Hepatocyte (in vitro differentiated cells): ENCODE measurements around the gene NR3C2. TPM values are rescaled to one million over a fixed set of nuclear protein-coding genes. Genes with fewer than 3 reads are reported as not detected.

Source experiments
- DNase-seq: peaks from one replicate; pipeline ENCODE4 v3.0.0-alpha.2; 2016; ENCODE audit warnings: low spot score
- H2AFZ ChIP-seq: fragments of 200-600 bp; sonication (generic); 2 replicates; pipeline ENCODE4 v1.6.0; 2016; ENCODE audit warnings: antibody characterized with exemption, mild to moderate bottlenecking
- H3K27ac ChIP-seq: fragments of 200-600 bp; sonication (generic); 2 replicates; pipeline ENCODE4 v1.5.1; 2016; ENCODE audit warnings: mild to moderate bottlenecking
- H3K27me3 ChIP-seq: fragments of 200-600 bp; sonication (generic); 2 replicates; pipeline ENCODE4 v1.6.1; 2016
- H3K36me3 ChIP-seq: fragments of 200-600 bp; sonication (generic); replicated peaks from 2 replicates; pipeline ENCODE4 v1.5.1; 2016; ENCODE audit warnings: low read depth; ENCODE audit not compliant: insufficient read depth
- H3K4me1 ChIP-seq: fragments of 200-600 bp; sonication (generic); 2 replicates; pipeline ENCODE4 v1.5.1; 2016; ENCODE audit warnings: mild to moderate bottlenecking, moderate library complexity; ENCODE audit not compliant: insufficient read depth
- H3K4me2 ChIP-seq: fragments of 200-600 bp; sonication (generic); 2 replicates; pipeline ENCODE4 v1.6.0; 2016
- H3K4me3 ChIP-seq: fragments of 200-600 bp; sonication (generic); 2 replicates; pipeline ENCODE4 v1.5.1; 2016; ENCODE audit warnings: mild to moderate bottlenecking
- H3K79me2 ChIP-seq: fragments of 200-600 bp; sonication (generic); 2 replicates; pipeline ENCODE4 v1.6.0; 2017; ENCODE audit warnings: mild to moderate bottlenecking
- H3K9me2 ChIP-seq: fragments of 200-600 bp; sonication (generic); replicated peaks from 2 replicates; pipeline ENCODE4 v1.6.0; 2017; ENCODE audit warnings: mild to moderate bottlenecking; ENCODE audit not compliant: insufficient read depth
- H3K9me3 ChIP-seq: fragments of 200-600 bp; sonication (generic); 2 replicates; pipeline ENCODE4 v1.5.1; 2016; ENCODE audit warnings: low read depth, mild to moderate bottlenecking
- H4K20me1 ChIP-seq: fragments of 200-600 bp; sonication (generic); 2 replicates; pipeline ENCODE4 v1.6.0; 2016; ENCODE audit warnings: mild to moderate bottlenecking; ENCODE audit not compliant: insufficient read depth, poor library complexity, severe bottlenecking
- CTCF ChIP-seq: fragments of 200-600 bp; sonication (generic); IDR thresholded peaks from 2 replicates; pipeline ENCODE4 v1.5.1; 2016; ENCODE audit warnings: antibody characterized with exemption, mild to moderate bottlenecking; ENCODE audit not compliant: poor library complexity
- EZH2 ChIP-seq: fragments of 200-600 bp; sonication (generic); IDR thresholded peaks from 2 replicates; pipeline ENCODE4 v1.6.1; 2016; ENCODE audit warnings: antibody characterized with exemption, mild to moderate bottlenecking, borderline replicate concordance
- EZH2phosphoT487 ChIP-seq: fragments of 200-600 bp; sonication (generic); IDR thresholded peaks from one replicate; pipeline ENCODE4 v1.6.1; 2018; ENCODE audit warnings: antibody characterized with exemption, mild to moderate bottlenecking, low read depth, moderate library complexity; ENCODE audit not compliant: unreplicated experiment, severe bottlenecking
- WGBS: methylation state at CpG from one replicate; pipeline ENCODE4 v1.1.6; 2016; ENCODE audit warnings: low lambda C conversion rate; ENCODE audit errors: missing lambda C conversion rate; 5-methylcytosine and 5-hydroxymethylcytosine counted together
- polyA plus RNA-seq: library from polyadenylated mRNA; unstranded; fragments of >200 nt; fragmentation: Nextera tagmentation; extraction: Ambion mirVana; gene quantifications from 2 replicates; pipeline ENCODE4 v1.2.1, GENCODE V29; 2016
- total RNA-seq: library from RNA; depleted of rRNA; stranded (reverse); fragments of >200 nt; gene quantifications from 2 replicates; pipeline ENCODE4 v1.2.3, GENCODE V29; 2014

NR3C2 gene
- total and polyA plus RNA-seq, 2 experiments from 2014 or later, result 2.3 to 7.1 TPM

DNA sequence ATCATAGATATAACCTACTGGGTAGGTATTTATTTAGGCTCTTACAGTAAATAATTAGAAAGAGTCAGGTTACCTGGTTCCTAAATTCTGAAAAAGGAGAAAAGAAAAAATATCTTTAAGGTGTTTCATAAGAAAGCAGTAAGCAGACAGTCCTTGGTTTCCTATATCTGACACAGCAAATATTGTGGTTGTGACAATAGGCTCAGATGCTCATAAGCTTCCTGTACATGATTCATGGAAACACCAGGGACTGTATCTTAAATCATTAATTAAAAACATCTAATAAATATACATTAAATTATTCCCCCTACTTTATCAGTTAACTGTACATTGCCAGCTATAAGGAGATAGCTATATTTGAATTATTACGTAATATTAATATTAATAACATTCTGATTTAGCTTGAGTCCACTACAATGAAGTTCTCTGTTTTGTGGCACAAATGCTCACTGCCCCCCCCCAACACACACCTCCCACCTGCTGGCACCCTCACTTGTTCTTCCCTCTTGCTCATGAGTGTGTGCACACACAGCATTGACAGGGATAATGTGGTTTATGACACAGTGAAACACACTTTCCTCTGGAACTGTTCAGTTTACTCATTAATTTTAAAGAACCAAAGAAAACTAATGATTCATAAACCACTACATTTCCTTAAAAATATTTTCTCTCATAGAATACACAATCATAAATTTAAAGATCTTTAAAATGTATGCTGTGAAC is 187.4 kb downstream of the NR3C2 start:
- Histone ChIP-seq H3K36me3 (no peaks in the 10 kb centered on the region), H3K4me2 (no peak overlapping the region), H3K4me1 (no peaks in the 10 kb centered on the region), H3K27me3 (no peaks in the 10 kb centered on the region), H3K4me3 (no peak overlapping the region), H3K9me3 (no peaks in the 10 kb centered on the region), H3K79me2 (no peaks in the 10 kb centered on the region), H3K27ac (no peak overlapping the region), H3K9me2 (no peaks in the 10 kb centered on the region), H4K20me1 (no peaks in the 10 kb centered on the region), H2AFZ (no peak overlapping the region)
- no peak for TF ChIP-seq EZH2phosphoT487
- no peak for TF ChIP-seq EZH2
- no peak for TF ChIP-seq CTCF
- WGBS, result 96% methylated on average over 1 of the region's 1 CpG
- DNase-seq, result no peak

GRCh38 chr4:148253768-148254167 is 188.4 kb downstream of the NR3C2 start:
- no peak overlapping the region for H3K4me2 ChIP-seq
- H3K4me3 ChIP-seq, result no peak overlapping the region
- TF ChIP-seq EZH2phosphoT487 (no peak), CTCF (no peak), EZH2 (no peak)
- no peak overlapping the region for H2AFZ ChIP-seq
- H4K20me1 ChIP-seq, result no peaks in the 10 kb centered on the region
- no peaks in the 10 kb centered on the region for H3K27me3 ChIP-seq
- 49% methylated on average over 4 of the region's 4 CpGs for WGBS
- no peaks in the 10 kb centered on the region for H3K4me1 ChIP-seq
- H3K79me2 ChIP-seq, result no peaks in the 10 kb centered on the region
- H3K9me2 ChIP-seq, result no peaks in the 10 kb centered on the region
- no peaks in the 10 kb centered on the region for H3K36me3 ChIP-seq
- peak; percentile 27 for DNase-seq
- no peaks in the 10 kb centered on the region for H3K9me3 ChIP-seq
- no peak overlapping the region for H3K27ac ChIP-seq

- no peaks in the 10 kb centered on the region for H3K36me3 ChIP-seq
- no peak overlapping the region for H3K27ac ChIP-seq
- H3K4me2 ChIP-seq, result no peak overlapping the region
- H4K20me1 ChIP-seq, result no peaks in the 10 kb centered on the region
- 65% methylated on average over 4 of the region's 4 CpGs for WGBS
- H3K27me3 ChIP-seq, result no peaks in the 10 kb centered on the region
- no peak for DNase-seq
- H3K9me2 ChIP-seq, result no peaks in the 10 kb centered on the region
- H3K79me2 ChIP-seq, result no peaks in the 10 kb centered on the region
- TF ChIP-seq EZH2, result no peak
- TF ChIP-seq EZH2phosphoT487, result no peak
- no peak for TF ChIP-seq CTCF
- H3K4me3 ChIP-seq, result no peak overlapping the region
- H3K9me3 ChIP-seq, result no peaks in the 10 kb centered on the region
- H2AFZ ChIP-seq, result no peak overlapping the region
- H3K4me1 ChIP-seq, result no peaks in the 10 kb centered on the region
Measured at GRCh38 chr4:148248824-148249223, 193.4 kb downstream of the NR3C2 start.
